ENCODE results near the gene TNFAIP8L1.

TNFAIP8L1 gene

DNA sequence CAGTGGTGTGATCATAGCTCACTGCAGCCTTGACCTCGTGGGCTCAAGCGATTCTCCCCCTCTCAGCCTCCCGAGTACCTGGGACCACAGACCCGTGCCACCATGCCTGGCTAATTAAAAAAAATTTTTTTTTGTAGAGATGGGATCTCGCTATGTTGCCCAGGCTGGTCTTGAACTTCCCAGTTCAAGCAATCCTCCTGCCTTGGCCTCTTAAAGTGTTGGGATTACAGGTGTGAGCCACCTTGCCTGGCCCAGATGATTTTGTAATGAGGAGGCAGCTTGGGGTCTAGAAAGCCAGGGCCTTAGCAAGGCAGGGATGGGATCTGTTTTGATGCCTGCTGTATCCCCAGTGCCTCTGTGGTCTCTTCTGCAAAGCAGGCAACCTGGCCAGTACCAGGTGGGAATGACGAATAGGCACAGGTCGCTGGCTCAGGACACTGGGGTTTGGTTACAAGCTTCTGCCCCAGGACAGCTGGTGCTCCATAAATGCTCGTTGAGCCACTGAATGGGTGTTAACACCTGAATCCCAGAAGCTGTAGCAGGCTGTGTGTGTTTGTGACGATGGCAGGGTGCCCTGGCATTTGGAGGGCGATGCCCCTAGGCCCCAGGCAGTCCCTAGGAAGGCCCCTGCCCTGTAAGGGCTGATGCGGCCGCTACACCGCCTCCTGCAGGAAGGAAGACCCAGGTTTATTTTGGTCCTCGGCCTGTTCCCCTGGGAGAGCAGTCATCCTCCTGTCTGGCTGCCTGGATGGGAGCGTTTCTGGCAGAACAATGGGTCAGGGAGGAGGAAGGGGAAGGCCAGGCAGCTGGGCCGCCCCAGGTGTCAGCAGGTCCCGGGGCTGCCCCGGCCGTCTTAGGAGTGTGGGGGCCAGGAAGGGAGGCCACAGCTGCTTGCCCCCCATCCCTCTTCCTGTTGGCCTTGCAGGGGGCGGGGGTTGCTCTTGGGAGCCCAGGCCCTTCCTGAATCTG lies 8.6 kb downstream of the TNFAIP8L1 start:
- no peak for DNase-seq (ENCODE audit: low read depth)
- no peak overlapping the region for H3K4me3 ChIP-seq (ENCODE audit: low read depth, low read length)
- TF ChIP-seq, protein P1, sequence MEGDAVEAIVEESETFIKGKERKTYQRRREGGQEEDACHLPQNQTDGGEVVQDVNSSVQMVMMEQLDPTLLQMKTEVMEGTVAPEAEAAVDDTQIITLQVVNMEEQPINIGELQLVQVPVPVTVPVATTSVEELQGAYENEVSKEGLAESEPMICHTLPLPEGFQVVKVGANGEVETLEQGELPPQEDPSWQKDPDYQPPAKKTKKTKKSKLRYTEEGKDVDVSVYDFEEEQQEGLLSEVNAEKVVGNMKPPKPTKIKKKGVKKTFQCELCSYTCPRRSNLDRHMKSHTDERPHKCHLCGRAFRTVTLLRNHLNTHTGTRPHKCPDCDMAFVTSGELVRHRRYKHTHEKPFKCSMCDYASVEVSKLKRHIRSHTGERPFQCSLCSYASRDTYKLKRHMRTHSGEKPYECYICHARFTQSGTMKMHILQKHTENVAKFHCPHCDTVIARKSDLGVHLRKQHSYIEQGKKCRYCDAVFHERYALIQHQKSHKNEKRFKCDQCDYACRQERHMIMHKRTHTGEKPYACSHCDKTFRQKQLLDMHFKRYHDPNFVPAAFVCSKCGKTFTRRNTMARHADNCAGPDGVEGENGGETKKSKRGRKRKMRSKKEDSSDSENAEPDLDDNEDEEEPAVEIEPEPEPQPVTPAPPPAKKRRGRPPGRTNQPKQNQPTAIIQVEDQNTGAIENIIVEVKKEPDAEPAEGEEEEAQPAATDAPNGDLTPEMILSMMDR (IDR thresholded peaks at IDR 0.05; ENCODE audit: insufficient read depth, low read depth, low read length, missing control alignments), result no peak

DNA sequence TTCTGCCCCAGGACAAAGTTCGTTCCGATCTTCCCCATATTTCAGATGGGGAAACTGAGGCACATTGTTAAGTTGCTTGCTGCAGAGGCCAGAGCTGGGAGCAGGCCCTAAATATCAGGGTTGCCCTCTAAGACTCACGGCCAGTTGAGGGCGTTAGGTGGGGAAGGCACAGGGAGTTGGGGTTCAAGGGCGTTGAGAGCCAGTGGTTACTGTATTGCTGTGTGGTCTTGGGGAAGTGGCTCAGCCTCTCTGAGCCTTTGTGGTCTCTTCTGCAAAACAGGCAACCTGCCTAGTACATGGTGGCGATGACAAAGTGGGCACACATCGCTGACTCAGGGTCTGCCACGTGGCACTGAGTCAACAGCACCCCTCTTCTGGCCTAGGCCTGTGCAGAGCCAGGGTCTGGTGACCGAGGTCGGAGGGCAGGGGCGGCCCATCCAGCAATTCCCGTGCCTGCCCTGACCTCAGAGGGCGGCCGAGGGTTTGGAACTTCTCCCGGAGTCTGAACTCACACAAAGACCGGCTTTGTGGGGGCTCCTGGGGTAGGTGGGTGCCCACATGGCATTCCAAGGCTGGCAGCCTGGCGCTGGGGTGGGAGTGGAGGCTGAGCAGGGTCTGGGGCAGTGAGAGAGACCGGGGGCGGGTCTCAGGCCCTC lies 10.2 kb downstream of the TNFAIP8L1 start:
- no peak for DNase-seq (ENCODE audit: low read depth)
- TF ChIP-seq, protein P1 (IDR thresholded peaks at IDR 0.05; ENCODE audit: insufficient read depth, low read depth, low read length, missing control alignments), result no peak
- no peak overlapping the region for H3K4me3 ChIP-seq (ENCODE audit: low read depth, low read length)

DNA sequence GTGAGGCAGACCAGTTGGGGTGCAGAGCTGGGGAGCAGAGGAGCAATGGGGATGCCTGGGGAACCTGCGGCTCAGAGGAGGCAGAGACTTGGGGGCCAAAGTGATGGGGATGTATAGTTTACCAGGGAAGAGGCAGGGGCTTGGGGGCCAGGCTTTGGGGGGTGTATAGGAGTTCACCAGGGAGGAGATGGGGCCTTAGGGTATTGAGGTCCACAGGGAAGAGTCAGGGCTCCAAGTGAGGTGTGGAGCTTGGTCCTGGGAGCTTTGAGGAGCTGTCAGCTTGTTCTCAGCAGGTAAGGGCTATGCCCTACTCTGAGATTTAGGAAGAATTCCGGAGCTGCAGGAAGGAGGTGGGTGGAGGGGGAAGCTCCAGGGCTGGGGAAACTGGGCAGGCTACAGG lies 10.8 kb downstream of the TNFAIP8L1 start:
- DNase-seq (ENCODE audit: low read depth), result no peak
- TF ChIP-seq, protein P1 (IDR thresholded peaks at IDR 0.05; ENCODE audit: insufficient read depth, low read depth, low read length, missing control alignments), result no peak
- H3K4me3 ChIP-seq (ENCODE audit: low read depth, low read length), result no peak overlapping the region

DNA sequence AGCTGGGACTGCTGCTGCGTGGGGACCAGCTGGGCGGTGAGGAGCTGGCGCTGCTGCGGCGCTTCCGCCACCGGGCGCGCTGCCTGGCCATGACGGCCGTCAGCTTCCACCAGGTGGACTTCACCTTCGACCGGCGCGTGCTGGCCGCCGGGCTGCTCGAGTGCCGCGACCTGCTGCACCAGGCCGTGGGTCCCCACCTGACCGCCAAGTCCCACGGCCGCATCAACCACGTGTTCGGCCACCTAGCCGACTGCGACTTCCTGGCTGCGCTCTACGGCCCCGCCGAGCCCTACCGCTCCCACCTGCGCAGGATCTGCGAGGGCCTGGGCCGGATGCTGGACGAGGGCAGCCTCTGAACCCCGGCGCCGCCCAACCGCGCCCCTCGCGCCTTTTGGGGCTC lies 12.8 kb downstream of the TNFAIP8L1 start:
- no peak for DNase-seq (ENCODE audit: low read depth)
- H3K4me3 ChIP-seq (ENCODE audit: low read depth, low read length), result no peak overlapping the region
- TF ChIP-seq, protein P1 (IDR thresholded peaks at IDR 0.05; ENCODE audit: insufficient read depth, low read depth, low read length, missing control alignments), result no peak

DNA sequence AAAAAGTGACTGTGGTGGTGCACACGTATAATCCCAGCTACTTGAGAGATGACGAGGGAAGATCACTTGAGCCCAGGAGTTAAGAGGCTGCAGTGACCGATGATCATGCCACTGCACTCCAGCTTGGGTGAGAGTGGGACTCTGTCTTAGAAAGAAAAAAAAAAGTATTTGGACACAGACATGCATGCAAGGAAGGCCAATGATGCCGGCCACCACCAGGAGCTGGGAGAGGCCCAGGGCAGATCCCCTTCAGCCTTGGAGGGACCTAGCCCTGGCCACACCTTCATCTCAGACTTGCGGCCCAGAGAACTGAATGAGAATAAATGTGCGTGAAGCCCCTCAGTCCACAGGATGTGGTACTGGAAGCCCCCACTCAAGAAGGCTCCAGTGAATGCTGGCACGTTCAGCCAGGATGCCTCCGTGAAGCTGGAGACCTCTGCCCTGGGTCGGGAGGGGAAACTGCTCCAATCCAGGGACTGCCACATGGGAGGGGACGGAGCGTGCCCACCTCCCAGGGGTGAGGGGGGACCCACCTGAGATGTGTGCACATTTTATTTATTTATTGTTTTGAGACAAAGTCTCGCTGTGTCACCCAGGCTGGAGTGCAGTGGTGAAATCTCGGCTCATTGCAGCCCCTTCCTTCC lies 14.6 kb downstream of the TNFAIP8L1 start:
- DNase-seq (ENCODE audit: low read depth), result no peak
- no peak overlapping the region for H3K4me3 ChIP-seq (ENCODE audit: low read depth, low read length)
- TF ChIP-seq, protein P1 (IDR thresholded peaks at IDR 0.05; ENCODE audit: insufficient read depth, low read depth, low read length, missing control alignments), result no peak

GRCh38 chr19:4654437-4655361 lies 15.4 kb downstream of the TNFAIP8L1 start:
- TF ChIP-seq, protein P1 (IDR thresholded peaks at IDR 0.05; ENCODE audit: insufficient read depth, low read depth, low read length, missing control alignments), result no peak
- DNase-seq (ENCODE audit: low read depth), result no peak

More at GRCh38 chr19:4654437-4655361, 15.4 kb downstream of the TNFAIP8L1 start:
- no peak overlapping the region for H3K4me3 ChIP-seq (ENCODE audit: low read depth, low read length)
